Keratinocyte (primary cell): ENCODE measurements around the gene MALRD1.

Source experiments
- EZH2 ChIP-seq: IDR thresholded peaks from one replicate; pipeline ENCODE4 v1.6.1; 2012; ENCODE audit warnings: inconsistent platforms, mild to moderate bottlenecking, low read length, moderate library complexity
- TF ChIP-seq, protein P1 (sequence below), 3 experiments: IDR thresholded peaks in 1 of 3; conservative IDR thresholded peaks in 1 of 3; optimal IDR thresholded peaks in 1 of 3; 2 replicates in 2 of 3; 3 replicates in 1 of 3; pipeline versions ENCODE3 to v1.5.1; 2011; ENCODE audit warnings: low read length in 3 of 3, mild to moderate bottlenecking in 3 of 3, moderate library complexity in 2 of 3, control low read depth in 1 of 3, inconsistent platforms in 1 of 3; ENCODE audit not compliant: insufficient read depth in 2 of 3; ENCODE audit errors: extremely low read depth in 1 of 3

DNA sequence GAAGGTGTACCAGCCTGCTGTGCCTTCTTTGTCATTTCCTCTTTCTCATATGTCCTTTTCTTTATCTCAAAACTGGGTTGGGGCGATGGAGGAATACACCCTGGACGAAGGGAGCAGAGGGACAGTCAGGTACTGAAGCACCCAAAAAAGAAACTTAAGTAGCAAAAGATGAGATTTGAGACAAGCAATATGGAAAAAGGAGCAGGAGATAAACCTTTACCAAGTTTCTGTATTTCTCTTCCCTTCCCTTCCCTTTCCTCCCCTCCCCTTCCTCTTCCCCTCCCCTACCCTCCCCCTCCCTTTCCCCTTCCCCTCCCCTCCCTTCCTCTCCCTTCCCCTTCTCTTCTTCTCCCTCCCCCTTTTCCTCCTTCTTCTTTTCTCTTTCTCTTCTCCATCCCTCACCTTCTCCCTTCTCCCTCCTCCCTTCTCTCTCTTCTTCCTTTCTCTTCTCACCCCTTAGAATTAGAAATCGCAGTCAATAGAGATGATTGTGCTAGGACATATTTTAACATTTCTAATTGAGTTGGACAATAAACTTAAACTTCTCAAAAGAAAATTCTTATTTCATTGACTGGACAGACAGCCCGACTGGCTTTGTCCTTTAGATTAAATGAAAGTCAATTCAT, 652.9 kb downstream of the MALRD1 start:
- TF ChIP-seq EZH2: no peak
- TF ChIP-seq, protein P1, sequence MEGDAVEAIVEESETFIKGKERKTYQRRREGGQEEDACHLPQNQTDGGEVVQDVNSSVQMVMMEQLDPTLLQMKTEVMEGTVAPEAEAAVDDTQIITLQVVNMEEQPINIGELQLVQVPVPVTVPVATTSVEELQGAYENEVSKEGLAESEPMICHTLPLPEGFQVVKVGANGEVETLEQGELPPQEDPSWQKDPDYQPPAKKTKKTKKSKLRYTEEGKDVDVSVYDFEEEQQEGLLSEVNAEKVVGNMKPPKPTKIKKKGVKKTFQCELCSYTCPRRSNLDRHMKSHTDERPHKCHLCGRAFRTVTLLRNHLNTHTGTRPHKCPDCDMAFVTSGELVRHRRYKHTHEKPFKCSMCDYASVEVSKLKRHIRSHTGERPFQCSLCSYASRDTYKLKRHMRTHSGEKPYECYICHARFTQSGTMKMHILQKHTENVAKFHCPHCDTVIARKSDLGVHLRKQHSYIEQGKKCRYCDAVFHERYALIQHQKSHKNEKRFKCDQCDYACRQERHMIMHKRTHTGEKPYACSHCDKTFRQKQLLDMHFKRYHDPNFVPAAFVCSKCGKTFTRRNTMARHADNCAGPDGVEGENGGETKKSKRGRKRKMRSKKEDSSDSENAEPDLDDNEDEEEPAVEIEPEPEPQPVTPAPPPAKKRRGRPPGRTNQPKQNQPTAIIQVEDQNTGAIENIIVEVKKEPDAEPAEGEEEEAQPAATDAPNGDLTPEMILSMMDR (optimal IDR thresholded peaks at IDR 0.05 in 1 of 3, IDR thresholded peaks at IDR 0.05 in 1 of 3, conservative IDR thresholded peaks at IDR 0.05 in 1 of 3; ENCODE audit: extremely low read depth in 1 of 3, insufficient read depth in 2 of 3, low read length in 3 of 3): no peak
